HG02763 (cell line): ENCODE measurements around the gene MXRA7.
"Not testable (repeated sequence)": the region's sequence is repeated elsewhere in the genome, so short reads cannot be mapped to it uniquely, and the experiment has no call there.

ENCODE experiments used
- ATAC-seq: cut with Tn5 transposase; IDR thresholded peaks from one replicate; pipeline ENCODE4 v1.9.1; 2021; ENCODE audit warnings: mild to moderate bottlenecking, moderate library complexity; ENCODE audit not compliant: unreplicated experiment

The MXRA7 gene

DNA sequence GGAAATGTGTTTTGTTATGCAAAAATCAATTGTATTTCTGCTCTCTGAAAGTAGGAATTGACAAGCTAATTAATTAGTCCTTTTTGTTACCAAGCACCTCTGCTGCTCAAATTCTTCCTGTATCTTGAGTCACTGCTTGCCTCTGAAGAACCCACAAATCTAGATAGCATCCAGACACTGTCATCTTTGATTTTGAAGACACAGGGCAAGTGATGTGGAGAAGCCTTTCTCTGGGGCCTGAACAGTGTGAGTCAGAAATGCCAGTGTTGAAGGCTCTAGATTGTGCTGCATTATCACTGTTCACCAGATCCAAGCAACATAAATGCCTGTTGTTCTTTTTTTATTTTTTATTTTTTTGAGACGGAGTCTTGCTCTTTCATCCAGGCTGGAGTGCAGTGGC lies 56.4 kb downstream of the MXRA7 start:
- ATAC-seq = no peak

DNA sequence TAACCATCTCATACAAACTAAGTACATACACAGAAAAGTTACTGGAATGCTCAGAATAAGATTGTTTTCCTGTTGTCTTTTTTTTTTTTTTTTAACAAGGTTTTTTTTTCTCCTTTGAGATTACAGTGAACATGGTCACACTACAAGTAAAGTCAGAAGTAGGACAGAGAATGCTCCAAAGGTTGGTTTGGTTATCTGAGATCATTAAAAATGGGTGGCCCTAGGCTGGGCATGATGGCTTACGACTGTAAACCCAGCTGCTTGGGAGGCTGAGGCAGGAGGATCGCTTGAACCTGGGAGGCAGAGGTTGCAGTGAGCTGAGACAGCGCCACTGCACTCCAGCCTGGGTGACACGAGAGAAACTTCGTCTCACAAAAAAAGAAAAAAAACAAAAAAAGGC lies 60.3 kb downstream of the MXRA7 start:
- ATAC-seq = no peak

DNA sequence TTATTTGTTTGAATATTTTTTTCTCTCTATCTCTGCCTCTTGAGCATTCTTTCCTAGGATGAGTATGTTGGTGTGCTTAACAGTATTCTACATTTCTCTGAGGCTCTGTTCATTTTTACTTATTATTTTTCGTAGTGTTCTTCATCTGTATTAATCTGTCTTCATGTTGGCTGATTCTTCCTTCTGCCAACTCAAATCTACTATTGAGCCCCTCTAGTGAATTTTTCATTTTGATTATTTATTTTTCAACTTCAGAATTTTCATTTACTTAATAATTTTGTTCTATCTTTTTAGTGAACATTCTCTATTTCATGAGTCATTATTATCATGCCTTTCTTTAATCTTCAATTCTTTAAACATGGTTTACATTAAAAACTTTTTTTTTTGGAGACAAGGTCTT lies 64.1 kb downstream of the MXRA7 start:
- ATAC-seq = no peak

DNA sequence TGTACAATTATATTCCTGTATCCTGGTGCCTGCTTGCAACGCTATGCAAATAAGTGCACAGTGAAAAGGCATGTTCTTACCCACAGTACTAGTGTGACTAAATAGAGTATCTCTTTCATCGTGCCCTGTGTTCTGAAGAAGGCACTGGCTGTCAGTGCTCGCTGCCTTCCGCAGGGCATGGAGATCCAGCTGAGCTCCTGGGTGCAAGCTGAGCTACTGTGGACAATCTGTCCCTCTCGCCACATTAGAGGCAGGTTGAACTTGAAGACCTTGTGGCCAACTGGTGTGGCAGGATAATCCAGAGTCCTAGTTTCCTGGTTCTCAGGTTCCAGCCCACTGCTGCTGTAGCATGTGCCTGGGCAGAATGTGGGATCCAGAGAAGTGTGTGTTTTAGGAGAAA lies 65.3 kb downstream of the MXRA7 start:
- no peak for ATAC-seq

DNA sequence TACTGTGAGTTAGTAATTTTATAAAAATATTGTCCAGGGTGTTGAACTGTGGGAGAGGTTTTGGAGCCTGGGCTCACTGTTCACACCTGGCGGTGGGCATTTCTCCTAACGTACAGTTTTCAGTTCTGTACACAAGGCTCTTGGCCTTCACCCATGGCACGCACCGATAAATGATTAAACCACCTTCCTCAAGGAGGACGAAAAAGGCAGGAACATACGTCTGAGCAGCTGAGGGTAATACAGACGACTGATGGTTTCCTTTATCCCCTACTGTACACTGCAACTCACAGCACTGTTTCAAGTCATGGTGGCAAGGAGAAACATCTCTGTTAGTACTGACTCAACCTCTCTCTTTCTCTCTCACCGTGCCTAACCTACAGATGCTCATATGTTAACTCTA lies 65.8 kb downstream of the MXRA7 start:
- ATAC-seq = no peak

DNA sequence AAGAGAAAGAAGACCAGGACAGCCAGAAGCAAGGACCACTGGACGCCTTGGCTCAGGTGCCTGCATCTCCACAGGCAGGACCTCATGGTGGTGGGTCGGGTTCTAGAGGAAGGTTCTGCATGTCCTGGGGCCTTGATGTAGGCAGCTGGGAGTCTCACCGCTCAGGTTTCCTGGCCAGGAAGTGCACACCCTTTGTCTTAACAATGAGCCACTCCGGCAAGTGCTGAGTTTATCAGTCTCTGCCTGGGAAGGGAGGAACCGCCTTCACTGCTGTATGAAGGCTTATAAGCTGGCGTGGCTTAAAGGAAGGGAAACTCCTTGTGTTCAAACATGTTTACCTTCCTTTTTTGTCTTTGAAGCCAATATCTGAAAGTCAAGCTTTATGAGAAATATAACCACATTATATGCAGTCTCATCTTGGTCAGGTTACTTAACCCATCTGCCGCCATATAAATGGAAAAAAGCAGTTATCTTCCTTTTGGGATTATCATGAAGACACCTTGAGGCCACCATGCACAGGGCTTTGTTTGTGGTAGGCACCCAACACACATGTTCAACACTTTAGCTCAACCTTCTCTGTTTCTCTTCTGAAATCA lies 67.1 kb downstream of the MXRA7 start, which contains the start of gene ST6GALNAC1:
ST6GALNAC1 (minus strand) TSS at position 205 of the 596 bp plus-strand sequence; CDS start at position 86, 119 bp downstream.
- ATAC-seq = no peak

DNA sequence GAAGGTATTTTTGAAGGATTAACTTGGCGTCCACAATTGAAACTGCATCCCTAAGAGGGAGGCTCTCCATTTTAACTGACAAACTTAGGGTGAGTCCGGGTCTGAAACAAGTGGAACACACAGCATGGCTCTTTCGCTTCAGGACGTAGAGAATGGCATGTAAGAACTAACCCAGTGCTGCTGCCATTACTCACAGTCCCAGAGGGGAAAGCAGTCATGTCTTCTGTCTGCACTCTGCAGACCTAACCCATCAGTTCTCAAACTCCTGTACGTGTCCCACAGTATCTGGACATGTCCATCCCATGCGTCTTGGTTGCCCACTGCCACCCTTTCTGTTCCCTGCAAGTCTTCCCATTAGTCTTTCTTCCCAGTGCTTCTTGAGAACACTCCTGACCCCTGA lies 67.8 kb downstream of the MXRA7 start:
- ATAC-seq = no peak

DNA sequence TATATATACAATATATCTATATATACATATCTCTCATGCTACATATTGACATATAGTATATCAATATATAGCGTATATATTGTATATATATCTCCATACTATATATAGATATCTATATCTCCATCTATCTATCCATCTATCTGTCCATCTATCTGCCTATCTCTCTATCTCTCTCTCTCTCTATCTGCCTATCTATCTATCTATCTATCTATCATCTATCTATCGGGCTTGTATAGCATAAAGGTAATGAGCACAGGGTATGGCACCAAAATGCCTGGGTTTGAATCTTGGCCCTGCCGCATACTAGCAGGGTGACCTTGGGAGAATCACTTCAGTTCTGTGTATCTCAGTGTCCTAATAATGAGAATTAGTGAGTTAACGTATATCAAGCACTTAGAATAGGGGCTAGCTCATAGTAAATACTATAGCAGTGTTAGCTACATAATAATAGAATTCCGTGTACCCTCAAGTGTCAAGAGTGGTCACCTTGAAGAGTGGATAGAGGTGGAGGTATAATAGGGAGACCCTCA lies 68.7 kb downstream of the MXRA7 start:
- ATAC-seq = no peak

DNA sequence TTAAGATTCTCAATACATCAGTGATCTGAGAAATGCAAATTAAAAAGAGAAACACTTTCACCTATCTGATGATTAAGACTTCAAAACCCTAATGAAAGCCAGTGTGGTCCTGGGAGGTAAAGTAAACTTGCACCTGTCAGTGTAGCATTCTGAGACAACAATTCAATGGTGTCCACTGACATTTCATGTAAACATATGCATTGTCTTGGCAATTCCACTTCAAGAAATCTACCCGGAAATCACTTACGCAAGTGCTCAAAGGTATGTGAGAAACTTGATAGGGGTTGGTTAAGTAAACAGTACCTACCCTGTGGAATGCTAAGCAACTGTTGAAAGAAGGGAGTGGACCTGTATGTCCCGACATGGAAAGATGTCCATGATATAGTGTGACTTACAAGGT lies 69.3 kb downstream of the MXRA7 start:
- no peak for ATAC-seq

DNA sequence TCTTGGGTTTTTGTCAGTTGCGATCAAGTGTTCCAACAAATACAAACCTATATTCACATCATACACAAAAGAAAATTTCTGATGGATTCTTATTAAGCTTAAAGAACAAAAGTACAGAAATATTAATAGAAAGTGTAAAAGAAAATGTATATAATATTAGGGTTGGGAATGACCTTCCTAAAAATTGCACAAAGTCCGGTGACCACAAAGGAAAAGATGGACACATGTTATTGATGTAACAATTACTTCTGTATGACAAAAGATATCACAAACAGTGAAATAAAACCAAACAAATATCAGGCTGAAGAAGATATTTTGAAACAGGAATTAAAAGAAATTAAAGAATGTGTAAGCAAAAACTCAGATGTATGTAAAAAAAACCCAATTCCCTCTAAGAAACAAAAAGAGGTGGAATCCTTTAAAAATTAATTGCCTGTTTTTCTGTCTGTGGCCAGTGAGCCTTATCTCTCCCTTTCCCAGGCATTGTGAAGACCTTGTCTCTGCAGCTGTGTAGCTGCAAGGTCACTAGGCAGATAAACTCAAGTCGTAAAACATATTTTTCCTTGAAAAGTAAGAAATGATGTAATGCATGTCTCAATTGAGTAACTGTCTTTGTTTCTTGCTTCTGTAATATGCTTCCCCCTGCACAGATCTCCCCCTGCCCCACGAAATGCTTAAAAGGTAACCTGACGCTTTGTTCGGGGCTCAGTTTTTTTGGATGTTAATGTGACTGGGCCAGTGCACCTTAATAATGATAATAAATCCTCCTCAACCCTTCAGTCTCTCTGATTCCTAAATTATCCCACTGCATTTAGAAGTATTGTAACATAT lies 70.0 kb downstream of the MXRA7 start:
- ATAC-seq = no peak

DNA sequence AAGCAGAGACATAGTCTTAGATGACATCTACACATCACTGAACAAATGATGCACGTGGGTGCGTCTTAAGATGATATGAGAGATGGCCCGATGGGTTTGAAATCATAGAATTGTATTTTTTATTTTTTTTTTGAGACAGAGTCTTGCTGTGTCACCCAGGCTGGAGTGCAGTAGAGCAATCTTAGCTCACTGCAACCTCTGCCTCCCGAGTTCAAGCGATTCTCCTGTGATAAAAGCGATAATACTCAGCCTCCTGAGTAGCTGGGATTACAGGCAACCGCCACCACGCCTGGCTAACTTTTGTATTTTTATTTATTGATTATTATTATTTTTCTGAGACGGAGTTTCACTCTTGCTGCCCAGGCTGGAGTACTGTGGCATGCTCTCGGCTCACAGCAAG lies 72.5 kb downstream of the MXRA7 start:
- ATAC-seq = no peak

DNA sequence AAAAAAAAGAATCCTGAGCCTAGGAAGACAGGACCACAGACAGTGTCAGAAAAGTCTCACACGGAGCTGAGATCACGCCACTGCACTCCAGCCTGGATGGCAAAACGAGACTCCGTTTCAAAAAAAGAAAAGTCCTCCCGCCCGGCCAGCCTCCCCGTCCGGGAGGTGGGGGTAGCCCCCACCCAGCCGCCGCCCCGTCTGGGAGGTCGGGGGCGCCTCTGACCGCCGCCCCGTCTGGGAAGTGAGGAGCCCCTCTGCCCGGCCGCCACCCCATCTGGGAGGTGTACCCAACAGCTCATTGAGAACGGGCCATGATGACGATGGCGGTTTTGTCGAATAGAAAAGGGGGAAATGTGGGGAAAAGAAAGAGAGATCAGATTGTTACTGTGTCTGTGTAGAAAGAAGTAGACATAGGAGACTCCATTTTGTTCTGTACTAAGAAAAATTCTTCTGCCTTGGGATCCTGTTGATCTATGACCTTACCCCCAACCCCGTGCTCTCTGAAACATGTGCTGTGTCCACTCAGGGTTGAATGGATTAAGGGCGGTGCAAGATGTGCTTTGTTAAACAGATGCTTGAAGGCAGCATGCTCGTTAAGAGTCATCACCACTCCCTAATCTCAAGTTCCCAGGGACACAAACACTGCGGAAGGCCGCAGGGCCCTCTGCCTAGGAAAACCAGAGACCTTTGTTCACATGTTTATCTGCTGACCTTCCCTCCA lies 74.1 kb downstream of the MXRA7 start:
- ATAC-seq = not testable (repeated sequence)

DNA sequence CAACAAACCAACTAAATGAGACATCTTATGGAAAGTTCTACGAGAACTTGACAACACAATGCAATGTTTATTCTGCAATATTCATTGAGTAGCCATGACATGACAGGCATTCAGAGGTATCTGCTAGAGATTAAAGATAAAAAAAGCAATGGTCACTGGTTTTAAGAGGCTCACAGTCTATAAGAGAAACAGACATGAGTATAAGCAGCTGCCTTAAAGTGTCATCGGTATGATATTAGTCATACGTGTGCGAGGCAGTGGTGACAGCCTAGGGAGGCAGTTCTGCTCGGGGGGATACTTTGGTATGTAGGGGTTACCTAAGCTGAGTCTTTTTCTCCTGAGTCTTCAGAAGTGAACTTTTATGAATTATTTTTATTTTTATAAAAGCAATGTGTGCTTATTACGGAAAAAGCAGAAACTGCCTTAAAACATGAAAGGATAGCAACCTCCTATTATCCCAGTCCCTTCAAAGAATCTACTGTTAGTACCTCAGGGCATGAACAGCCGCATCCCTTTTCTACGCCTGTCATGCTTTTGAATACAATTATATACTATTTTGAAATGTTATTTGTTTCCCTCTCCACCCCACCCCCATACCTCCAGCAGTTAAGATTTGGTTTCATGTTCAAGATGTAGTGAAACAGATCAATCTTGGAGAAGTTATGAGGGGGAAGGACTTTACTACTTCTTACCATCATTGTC lies 75.0 kb downstream of the MXRA7 start:
- no peak for ATAC-seq

DNA sequence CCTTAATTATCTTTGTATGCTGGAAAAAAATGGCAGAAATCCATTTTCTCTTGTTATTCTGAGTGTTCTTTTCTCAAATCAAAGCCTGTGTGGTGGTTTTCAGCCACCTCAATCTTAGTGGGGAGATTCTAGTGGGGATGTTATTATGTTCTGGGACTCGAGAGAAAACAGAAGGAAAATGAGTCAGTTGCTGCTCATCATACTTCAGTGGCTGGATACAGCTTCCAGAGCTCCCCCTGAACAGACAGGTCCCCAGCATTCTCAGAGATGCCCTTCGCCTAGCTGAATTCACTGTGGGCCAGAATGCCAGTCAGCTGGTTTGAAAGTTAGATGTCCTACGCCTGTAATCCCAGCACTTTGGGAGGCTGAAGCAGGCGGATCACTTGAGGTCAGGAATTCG lies 75.7 kb downstream of the MXRA7 start:
- no peak for ATAC-seq

DNA sequence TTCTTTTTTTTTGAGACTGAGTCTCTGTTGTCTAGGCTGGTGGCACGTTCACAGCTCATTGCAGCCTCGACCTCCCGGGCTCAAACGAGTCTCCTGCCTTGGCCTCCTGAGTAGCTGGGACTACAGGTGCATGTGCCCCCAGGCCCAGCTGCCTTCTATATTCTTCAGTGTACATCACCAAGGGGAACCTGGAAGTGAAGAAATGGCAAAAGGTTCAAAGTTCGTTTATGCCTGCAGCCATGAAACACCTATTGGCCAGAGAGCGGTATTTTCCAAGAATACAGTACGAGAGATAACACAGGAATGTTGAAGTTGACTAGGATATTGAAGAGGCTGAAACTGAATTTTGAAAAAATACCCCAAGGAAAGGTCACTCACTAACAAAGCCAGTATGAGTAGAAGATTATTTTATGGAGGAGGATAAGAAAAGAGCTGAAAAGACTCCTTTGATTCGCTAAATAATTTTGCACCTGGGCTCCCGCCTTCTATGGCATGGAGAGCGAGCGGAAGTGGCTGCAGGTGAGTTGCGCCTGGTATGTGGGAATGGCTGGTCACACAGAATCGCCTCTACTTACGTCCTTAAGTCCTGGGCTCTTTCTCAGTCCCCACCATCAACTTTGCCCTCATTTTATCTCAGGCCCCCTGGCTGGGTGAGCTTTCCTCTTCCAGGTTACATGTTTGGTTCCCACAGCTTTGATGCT lies 77.0 kb downstream of the MXRA7 start:
- no peak for ATAC-seq

DNA sequence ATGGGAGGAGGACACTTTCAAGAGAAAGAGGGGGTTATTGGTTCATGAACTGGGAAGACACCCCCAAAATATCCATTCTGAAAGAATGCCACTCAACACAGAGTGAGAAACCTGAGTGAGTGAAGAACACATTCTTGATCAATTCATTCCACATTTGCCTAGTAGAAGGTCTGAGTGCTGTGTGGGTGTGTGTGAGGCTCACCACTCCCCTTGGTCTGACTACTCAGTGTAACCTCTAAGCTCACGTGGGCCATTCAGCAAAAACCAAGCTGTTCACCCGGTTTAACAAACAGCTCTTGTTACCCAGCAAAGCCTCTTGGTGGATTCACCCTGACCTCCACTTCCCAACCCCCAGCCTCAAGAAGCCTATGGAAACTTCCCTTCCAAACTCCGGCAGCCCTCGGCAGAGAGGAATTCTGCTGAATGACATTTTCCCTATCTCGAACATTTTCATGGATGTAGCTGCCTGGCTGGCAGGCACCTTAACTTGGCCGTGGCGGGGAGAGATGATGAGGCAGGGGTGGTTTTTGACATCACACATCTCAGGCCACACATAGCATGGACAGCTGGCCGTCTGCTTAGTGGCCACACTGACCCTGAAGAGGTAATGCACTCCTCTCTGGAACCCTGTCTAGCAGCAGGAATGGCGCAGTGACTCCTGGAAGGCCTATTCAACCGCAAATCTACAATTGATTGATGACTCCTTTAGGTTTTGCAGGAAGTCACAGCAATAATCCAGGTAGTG lies 78.8 kb downstream of the MXRA7 start:
- no peak for ATAC-seq

DNA sequence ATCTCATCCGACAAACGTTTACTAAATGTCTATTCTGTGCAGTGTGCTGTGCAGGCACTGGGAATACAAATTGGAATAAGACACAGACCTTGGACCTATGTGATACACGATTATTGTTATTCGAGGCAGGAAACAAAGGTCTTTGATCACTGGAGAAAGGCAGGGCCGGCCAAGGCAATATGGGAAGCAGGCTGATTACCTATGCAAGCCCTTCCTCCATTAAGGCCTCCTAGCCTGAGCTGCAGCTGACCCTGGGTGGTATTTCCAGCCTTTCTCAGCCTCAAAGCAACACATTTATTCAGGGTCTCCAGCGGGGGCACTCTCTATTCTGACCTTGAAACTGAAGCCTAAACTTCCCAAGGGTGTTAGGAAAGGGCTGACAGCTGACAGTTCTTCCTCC lies 80.6 kb downstream of the MXRA7 start:
- ATAC-seq = no peak
